Choroid plexus epithelial cell (primary cell): ENCODE results near the gene TNFRSF21.
A peak's percentile ranks its signal among the peaks of the same experiment; 100 is the strongest.

Source experiments
- DNase-seq: peaks from one replicate; pipeline ENCODE4 v3.0.0-alpha.2; 2010; ENCODE audit warnings: low read depth
- H3K4me3 ChIP-seq: 2 replicates; pipeline ENCODE4 v1.5.1; 2011; ENCODE audit warnings: low read depth, mild to moderate bottlenecking, control low read depth, low read length, moderate library complexity
- TF ChIP-seq, protein P1 (sequence below): conservative IDR thresholded peaks from 2 replicates; pipeline ENCODE4 v1.5.1; 2011; ENCODE audit warnings: low read depth, mild to moderate bottlenecking, control low read depth, inconsistent platforms, low read length, moderate library complexity

Gene TNFRSF21

DNA sequence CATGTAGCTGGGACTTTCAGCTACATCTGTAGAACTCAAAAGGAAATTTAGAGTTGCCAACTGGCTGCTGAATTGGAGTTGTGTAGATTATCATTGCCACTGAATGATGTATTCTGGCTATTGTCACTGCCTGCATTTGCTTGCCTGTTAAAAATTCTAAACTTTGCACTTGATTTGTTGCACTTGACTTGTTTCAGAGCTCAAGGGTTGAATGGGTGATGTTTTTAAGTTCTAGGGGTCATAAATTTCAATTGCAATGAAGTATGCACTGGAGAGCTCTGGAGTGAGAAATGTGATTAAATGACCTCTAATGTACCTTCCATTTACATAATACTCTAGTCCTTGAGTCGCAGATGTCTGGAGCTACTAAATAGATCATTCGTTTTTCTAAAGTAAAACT is 102.4 kb downstream of the TNFRSF21 start:
- no peak for DNase-seq
- no peak overlapping the region for H3K4me3 ChIP-seq
- TF ChIP-seq, protein P1, sequence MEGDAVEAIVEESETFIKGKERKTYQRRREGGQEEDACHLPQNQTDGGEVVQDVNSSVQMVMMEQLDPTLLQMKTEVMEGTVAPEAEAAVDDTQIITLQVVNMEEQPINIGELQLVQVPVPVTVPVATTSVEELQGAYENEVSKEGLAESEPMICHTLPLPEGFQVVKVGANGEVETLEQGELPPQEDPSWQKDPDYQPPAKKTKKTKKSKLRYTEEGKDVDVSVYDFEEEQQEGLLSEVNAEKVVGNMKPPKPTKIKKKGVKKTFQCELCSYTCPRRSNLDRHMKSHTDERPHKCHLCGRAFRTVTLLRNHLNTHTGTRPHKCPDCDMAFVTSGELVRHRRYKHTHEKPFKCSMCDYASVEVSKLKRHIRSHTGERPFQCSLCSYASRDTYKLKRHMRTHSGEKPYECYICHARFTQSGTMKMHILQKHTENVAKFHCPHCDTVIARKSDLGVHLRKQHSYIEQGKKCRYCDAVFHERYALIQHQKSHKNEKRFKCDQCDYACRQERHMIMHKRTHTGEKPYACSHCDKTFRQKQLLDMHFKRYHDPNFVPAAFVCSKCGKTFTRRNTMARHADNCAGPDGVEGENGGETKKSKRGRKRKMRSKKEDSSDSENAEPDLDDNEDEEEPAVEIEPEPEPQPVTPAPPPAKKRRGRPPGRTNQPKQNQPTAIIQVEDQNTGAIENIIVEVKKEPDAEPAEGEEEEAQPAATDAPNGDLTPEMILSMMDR = no peak

DNA sequence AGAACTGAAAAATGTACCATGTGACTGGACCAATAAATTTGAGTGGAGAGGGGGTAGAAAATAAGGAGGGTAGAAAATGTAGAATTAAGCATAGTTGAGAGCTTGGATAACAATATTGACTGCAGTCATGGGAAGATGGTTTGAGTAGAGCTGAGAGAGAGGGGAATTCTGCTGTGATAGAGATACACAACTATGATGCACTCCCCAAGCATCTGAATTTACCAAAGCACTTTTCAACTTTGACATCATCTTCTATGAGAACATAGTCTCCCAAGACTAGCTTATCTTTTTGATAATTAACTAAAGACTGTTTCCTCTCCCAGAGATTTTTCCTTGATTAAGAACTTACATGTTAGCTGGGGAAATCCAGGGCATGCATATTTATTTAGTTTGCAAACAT is 103.1 kb downstream of the TNFRSF21 start:
- peak; percentile 64 for DNase-seq
- TF ChIP-seq, protein P1 = no peak
- H3K4me3 ChIP-seq = no peak overlapping the region

DNA sequence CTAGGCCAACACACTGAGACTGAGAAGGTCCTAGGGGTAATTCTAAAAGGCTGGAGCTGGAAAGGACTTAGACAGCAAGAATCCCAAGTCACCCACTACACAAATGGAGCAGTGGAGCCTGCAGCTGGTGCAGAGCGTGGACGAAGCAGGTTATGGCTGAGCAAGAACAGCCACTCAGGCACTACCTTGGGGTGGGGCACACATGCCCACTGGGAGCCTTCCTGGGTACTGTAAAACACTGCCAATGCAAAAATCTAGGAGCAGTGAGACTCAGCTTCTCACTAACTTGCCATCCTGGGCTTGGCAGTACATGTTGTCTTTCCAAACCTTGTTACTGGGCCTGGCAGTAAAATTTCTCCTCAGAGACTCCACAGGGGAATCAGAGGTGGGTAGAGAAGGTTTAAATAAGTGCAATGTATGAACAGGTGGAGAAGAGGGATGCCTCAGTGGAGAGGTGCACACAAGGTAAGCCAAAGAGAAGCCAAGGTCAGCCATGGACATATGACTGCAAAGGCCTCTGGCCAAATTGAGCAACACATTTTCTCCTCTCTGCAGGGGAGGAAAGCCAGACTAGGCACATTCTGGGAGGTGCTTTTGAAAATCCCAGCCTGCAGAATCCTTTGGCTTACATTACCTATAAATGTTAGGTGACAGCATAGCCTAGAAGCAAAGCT is 105.6 kb downstream of the TNFRSF21 start:
- TF ChIP-seq, protein P1 = no peak
- no peak overlapping the region for H3K4me3 ChIP-seq
- no peak for DNase-seq

DNA sequence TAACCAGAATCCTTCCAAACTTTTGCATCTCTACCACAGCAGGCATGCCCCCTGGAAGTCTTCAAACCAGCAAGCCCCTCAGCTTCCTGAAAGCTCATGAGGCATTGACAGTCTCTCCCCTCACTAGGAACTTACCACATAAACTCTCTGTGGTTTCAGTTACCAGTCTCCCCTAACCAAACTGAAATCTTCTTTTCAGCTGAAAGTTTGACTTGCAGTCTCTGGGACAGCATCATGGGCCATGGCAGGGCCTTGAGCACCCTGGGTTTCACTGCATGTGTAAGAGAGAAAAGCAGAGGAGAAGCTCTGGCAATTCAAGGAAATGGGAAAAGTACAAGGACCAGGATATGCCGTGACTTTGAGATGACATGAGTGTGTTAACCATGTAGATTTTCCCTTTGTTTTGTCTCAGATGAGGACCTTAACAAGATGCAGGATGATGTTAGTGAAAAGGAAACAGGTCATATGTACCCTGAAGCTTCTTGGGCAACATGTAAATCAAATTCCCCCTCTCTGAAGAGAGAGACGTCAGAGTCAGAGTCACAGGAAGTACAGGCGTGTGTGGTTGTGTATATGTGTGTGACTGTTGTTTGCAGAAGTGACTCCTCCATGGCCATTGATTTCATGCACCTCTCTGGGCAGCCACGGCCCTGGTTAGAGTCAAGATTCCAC is 106.3 kb downstream of the TNFRSF21 start:
- H3K4me3 ChIP-seq = no peak overlapping the region
- DNase-seq = no peak

DNA sequence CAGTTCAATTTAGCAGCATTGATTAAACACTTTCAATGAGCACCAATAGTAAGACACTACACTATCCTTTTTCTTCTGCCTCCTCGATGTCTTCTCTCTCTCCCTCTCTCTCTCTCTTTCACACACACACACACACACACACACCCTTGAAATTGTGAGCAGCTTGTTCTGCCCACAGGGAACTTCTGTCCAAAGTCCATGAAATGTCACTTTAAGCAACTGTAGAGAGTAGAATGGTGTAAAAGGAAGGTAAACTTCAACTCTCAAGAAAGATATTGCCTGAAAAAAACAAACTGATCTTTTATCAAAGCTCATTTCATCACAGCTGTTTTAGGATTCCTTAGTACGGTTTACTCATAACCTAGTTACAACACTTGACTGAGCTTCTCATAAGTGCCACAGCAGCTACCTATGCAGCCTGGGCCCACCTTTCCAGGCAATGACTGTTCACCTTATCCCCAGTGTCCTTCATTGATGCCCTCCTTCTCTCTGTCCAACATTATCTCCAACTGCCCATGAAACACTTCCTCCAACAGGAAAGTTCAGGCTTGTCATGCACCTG is 107.0 kb downstream of the TNFRSF21 start:
- no peak for DNase-seq
- no peak overlapping the region for H3K4me3 ChIP-seq
- TF ChIP-seq, protein P1 = no peak

More for the DNA sequence above, 106.3 kb downstream of the TNFRSF21 start:
- TF ChIP-seq, protein P1 = no peak

DNA sequence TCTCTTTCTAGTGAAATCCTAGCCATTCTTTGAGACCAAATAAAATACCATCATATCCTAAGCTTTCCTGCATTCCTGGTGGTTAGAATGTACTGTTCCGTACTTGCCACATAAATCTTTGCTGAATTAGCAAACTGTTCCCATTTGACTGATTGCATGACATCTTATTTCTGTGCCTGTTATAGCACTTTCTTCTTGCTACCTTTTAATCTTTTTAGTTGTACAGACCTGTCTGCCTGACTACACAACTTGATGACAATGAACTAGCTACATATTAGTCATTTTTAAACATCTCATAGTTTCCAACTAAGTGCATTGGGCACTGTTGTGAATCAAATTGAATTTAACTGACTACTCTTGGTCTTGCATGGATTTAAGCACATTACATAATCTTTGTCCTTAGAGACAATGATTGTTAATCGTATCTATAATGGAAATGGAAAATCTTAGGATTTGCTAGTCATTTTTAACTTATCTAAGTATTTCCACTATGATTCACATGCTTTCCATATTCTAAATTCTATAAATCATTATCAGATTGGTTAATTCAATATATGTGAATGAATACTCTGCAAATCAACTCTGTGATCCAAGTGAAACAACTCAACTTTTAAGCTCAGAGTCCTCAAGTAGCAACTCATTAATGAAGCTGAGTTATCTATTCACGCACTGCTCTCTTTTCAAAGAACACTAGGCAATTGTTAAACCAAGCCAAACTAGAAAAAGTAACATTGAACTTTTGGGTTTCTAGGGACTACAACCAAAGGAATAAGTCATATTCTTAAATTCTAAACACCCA is 109.0 kb downstream of the TNFRSF21 start:
- DNase-seq = no peak

More for the DNA sequence above, 109.0 kb downstream of the TNFRSF21 start:
- H3K4me3 ChIP-seq = no peak overlapping the region
- TF ChIP-seq, protein P1 = no peak
